H9 (cell line): ENCODE data around the gene THSD7A. TPM values are rescaled to one million over a fixed set of nuclear protein-coding genes. Genes with fewer than 3 reads are reported as not detected.

Experiments used
- DNase-seq: peaks from one replicate; pipeline ENCODE4 v3.0.0-alpha.2; 2017
- H2AFZ ChIP-seq: one replicate; pipeline ENCODE4 v1.6.1; 2013; ENCODE audit warnings: mild to moderate bottlenecking, low read length, control low read depth, moderate library complexity
- H2AK5ac ChIP-seq: 2 replicates; pipeline ENCODE4 v1.6.1; 2013; ENCODE audit warnings: low read length, control low read depth, mixed read lengths; ENCODE audit not compliant: insufficient read length
- H2BK120ac ChIP-seq: one replicate; pipeline ENCODE4 v1.6.1; 2013; ENCODE audit warnings: low read depth, mild to moderate bottlenecking, low read length, control low read depth, inconsistent platforms; ENCODE audit not compliant: poor library complexity, severe bottlenecking
- H2BK12ac ChIP-seq: 2 replicates; pipeline ENCODE4 v1.6.1; 2013; ENCODE audit warnings: low read length, control low read depth, mixed read lengths, low read depth; ENCODE audit not compliant: insufficient read length
- H2BK15ac ChIP-seq: 2 replicates; pipeline ENCODE4 v1.6.1; 2013; ENCODE audit warnings: low read depth, low read length, control low read depth
- H2BK20ac ChIP-seq: one replicate; pipeline ENCODE4 v1.6.1; 2013; ENCODE audit warnings: low read depth, mild to moderate bottlenecking, low read length, control low read depth, inconsistent platforms; ENCODE audit not compliant: poor library complexity, severe bottlenecking
- H2BK5ac ChIP-seq: 2 replicates; pipeline ENCODE4 v1.6.1; 2013; ENCODE audit warnings: low read length, control low read depth, mixed read lengths; ENCODE audit not compliant: insufficient read length
- H3K14ac ChIP-seq: 2 replicates; pipeline ENCODE4 v1.6.1; 2013; ENCODE audit warnings: low read length, control low read depth; ENCODE audit not compliant: insufficient read depth
- H3K18ac ChIP-seq: 2 replicates; pipeline ENCODE4 v1.6.1; 2013; ENCODE audit warnings: low read depth, mild to moderate bottlenecking, mixed read lengths, low read length, control low read depth; ENCODE audit not compliant: insufficient read length
- H3K23ac ChIP-seq: 2 replicates; pipeline ENCODE4 v1.6.1; 2013; ENCODE audit warnings: low read length, control low read depth, mixed read lengths, low read depth; ENCODE audit not compliant: insufficient read length
- H3K23me2 ChIP-seq: 2 replicates; pipeline ENCODE4 v1.6.1; 2013; ENCODE audit warnings: low read depth, mild to moderate bottlenecking, mixed read lengths, low read length, control low read depth; ENCODE audit not compliant: insufficient read length, poor library complexity, severe bottlenecking
- H3K27ac ChIP-seq: 2 replicates; pipeline ENCODE4 v1.5.1; 2013; ENCODE audit warnings: low read length, control low read depth, mixed read lengths, low read depth; ENCODE audit not compliant: insufficient read length
- H3K27me3 ChIP-seq: 2 replicates; pipeline ENCODE4 v1.6.1; 2013; ENCODE audit warnings: low read length, control low read depth, inconsistent platforms; ENCODE audit not compliant: insufficient read depth
- H3K4ac ChIP-seq: 2 replicates; pipeline ENCODE4 v1.6.1; 2013; ENCODE audit warnings: low read depth, mild to moderate bottlenecking, control low read depth, inconsistent platforms, low read length, moderate library complexity
- H3K4me1 ChIP-seq: 2 replicates; pipeline ENCODE4 v1.6.1; 2013; ENCODE audit warnings: low read length, control low read depth, inconsistent platforms; ENCODE audit not compliant: insufficient read depth
- H3K4me2 ChIP-seq: 2 replicates; pipeline ENCODE4 v1.6.1; 2013; ENCODE audit warnings: low read length, control low read depth, mixed read lengths; ENCODE audit not compliant: insufficient read length, insufficient read depth
- H3K56ac ChIP-seq: 2 replicates; pipeline ENCODE4 v1.6.1; 2013; ENCODE audit warnings: low read depth, mild to moderate bottlenecking, mixed read lengths, low read length, control low read depth; ENCODE audit not compliant: insufficient read length
- H3K79me1 ChIP-seq: 2 replicates; pipeline ENCODE4 v1.6.1; 2013; ENCODE audit warnings: low read depth, mild to moderate bottlenecking, moderate library complexity, low read length, control low read depth, inconsistent platforms; ENCODE audit not compliant: insufficient read depth, poor library complexity, severe bottlenecking
- H3K79me2 ChIP-seq: 2 replicates; pipeline ENCODE4 v1.6.1; 2013; ENCODE audit warnings: low read length, control low read depth, inconsistent platforms; ENCODE audit not compliant: insufficient read depth
- H3K9ac ChIP-seq: 2 replicates; pipeline ENCODE4 v1.6.1; 2013; ENCODE audit warnings: low read length, control low read depth, mixed read lengths; ENCODE audit not compliant: insufficient read length; ENCODE audit errors: extremely low read depth
- H3K9me3 ChIP-seq: one replicate; pipeline ENCODE4 v1.6.1; 2013; ENCODE audit warnings: low read depth, low read length, inconsistent platforms; ENCODE audit not compliant: control insufficient read depth
- H3T11ph ChIP-seq: one replicate; pipeline ENCODE4 v1.6.1; 2013; ENCODE audit warnings: mild to moderate bottlenecking, low read length, control low read depth, inconsistent platforms
- H4K20me1 ChIP-seq: one replicate; pipeline ENCODE4 v1.6.1; 2013; ENCODE audit not compliant: control insufficient read depth, insufficient read length, insufficient read depth
- H4K5ac ChIP-seq: 2 replicates; pipeline ENCODE4 v1.6.1; 2013; ENCODE audit warnings: low read depth, mild to moderate bottlenecking, mixed read lengths, low read length, control low read depth; ENCODE audit not compliant: insufficient read length
- H4K8ac ChIP-seq: replicated peaks from 2 replicates; pipeline ENCODE4 v1.6.1; 2013; ENCODE audit warnings: low read length, control low read depth, mixed read lengths, low read depth; ENCODE audit not compliant: insufficient read length
- H4K91ac ChIP-seq: 2 replicates; pipeline ENCODE4 v1.6.1; 2013; ENCODE audit warnings: low read depth, mild to moderate bottlenecking, moderate library complexity, mixed read lengths, low read length, control low read depth; ENCODE audit not compliant: insufficient read length
- H3K27ac Mint-ChIP-seq, 3 experiments: 2 replicates in 2 of 3; 3 replicates in 1 of 3; pipeline ENCODE4 v1.8.0; 2020 to 2021; ENCODE audit warnings: mixed read lengths in 3 of 3, mild to moderate bottlenecking in 1 of 3, moderate library complexity in 1 of 3
- H3K27me3 Mint-ChIP-seq: 2 replicates; pipeline ENCODE4 v1.8.0; 2021; ENCODE audit warnings: low read depth, mild to moderate bottlenecking, moderate library complexity, mixed read lengths
- H3K36me3 Mint-ChIP-seq, 3 experiments: 2 replicates in 2 of 3; 3 replicates in 1 of 3; pipeline ENCODE4 v1.8.0; 2020 to 2021; ENCODE audit warnings: low read depth in 3 of 3, mixed read lengths in 3 of 3; ENCODE audit not compliant: insufficient read depth in 1 of 3
- H3K4me1 Mint-ChIP-seq, 2 experiments: 2 replicates each; pipeline ENCODE4 v1.8.0; 2020; ENCODE audit warnings: mixed read lengths in 2 of 2
- H3K4me3 Mint-ChIP-seq, 2 experiments: 2 replicates in 1 of 2; 3 replicates in 1 of 2; pipeline ENCODE4 v1.8.0; 2020 to 2021; ENCODE audit warnings: mild to moderate bottlenecking in 2 of 2, mixed read lengths in 2 of 2, moderate library complexity in 1 of 2
- H3K9me3 Mint-ChIP-seq, 2 experiments: 2 replicates in 1 of 2; 3 replicates in 1 of 2; pipeline ENCODE4 v1.8.0; 2020; ENCODE audit warnings: mild to moderate bottlenecking in 2 of 2, mixed read lengths in 2 of 2, moderate library complexity in 1 of 2
- CTCF ChIP-seq: fragments of 200-600 bp; sonication (generic); conservative IDR thresholded peaks from 3 replicates; pipeline ENCODE4 v1.8.0; 2021; ENCODE audit warnings: antibody characterized with exemption, mild to moderate bottlenecking
- WGBS: extraction: QIAGEN DNeasy Blood & Tissue Kit; methylation state at CpG from one replicate; pipeline ENCODE4 v1.1.7; 2013; ENCODE audit warnings: missing lambda C conversion rate, low lambda C conversion rate, mixed read lengths; ENCODE audit not compliant: insufficient read length; ENCODE audit errors: extremely low coverage; 5-methylcytosine and 5-hydroxymethylcytosine counted together
- total RNA-seq: library from RNA; stranded (reverse); gene quantifications from 2 replicates; pipeline ENCODE4 v1.2.1, GENCODE V29; 2021

THSD7A gene
- total RNA-seq, 1 experiment from 2014 or later = 0.42 TPM

- Histone ChIP-seq H3K56ac (no peak overlapping the region), H2AFZ (no peak overlapping the region), H2BK12ac (no peak overlapping the region), H2BK5ac (no peak overlapping the region), H4K91ac (no peak overlapping the region), H2BK120ac (no peak overlapping the region), H3T11ph (no peak overlapping the region), H3K4me1 (no peaks in the 10 kb centered on the region; the same call in 1 of the 2 replicates), H4K20me1 (no peaks in the 10 kb centered on the region), H3K9ac (no peak overlapping the region), H2AK5ac (no peak overlapping the region), H3K18ac (no peak overlapping the region), H2BK15ac (no peak overlapping the region), H3K9me3 (no peaks in the 10 kb centered on the region), H3K79me2 (no peaks in the 10 kb centered on the region), H3K27ac (no peak overlapping the region), H3K23me2 (no peaks in the 10 kb centered on the region), H3K4ac (no peak overlapping the region), H3K27me3 (no peaks in the 10 kb centered on the region), H4K5ac (no peak overlapping the region), H2BK20ac (no peak overlapping the region), H3K79me1 (no peaks in the 10 kb centered on the region), H3K23ac (no peak overlapping the region), H4K8ac (no peak overlapping the region), H3K14ac (no peak overlapping the region), H3K4me2 (no peak overlapping the region)
- Mint-ChIP-seq H3K4me3 (no peak overlapping the region), H3K27me3 (no peaks in the 10 kb centered on the region), H3K9me3 (no peaks in the 10 kb centered on the region), H3K27ac (no peak overlapping the region), H3K4me1 (peaks cover 9 to 19% of the 10 kb centered on the region in 2 experiments), H3K36me3 (no peaks in the 10 kb centered on the region)
- DNase-seq = no peak
- no peak for TF ChIP-seq CTCF
- no CpG with 5 or more reads among the region's 1 CpG for WGBS
Measured at GRCh38 chr7:11710377-11710776, 121.6 kb downstream of the THSD7A start.
